Suprapubic skin (tissue), 4 donors: ENCODE results near the gene C21orf58.

Source experiments
- EP300 ChIP-seq: sonication (generic); formaldehyde crosslinking; IDR thresholded peaks from one replicate; pipeline ENCODE4 v1.6.1; 2017; ENCODE audit warnings: antibody characterized with exemption
- POLR2AphosphoS5 ChIP-seq, 3 donors: sonication (generic); formaldehyde crosslinking; IDR thresholded peaks; one replicate each; pipeline ENCODE4 v1.6.1; 2017; ENCODE audit warnings: antibody characterized with exemption in 3 of 3
- TF ChIP-seq, protein P1 (sequence below), 2 donors: fragments of 200-600 bp in 1 of 2; fragments of 450-650 bp in 1 of 2; sonication (generic) in 1 of 2; IDR thresholded peaks; one replicate each; pipeline ENCODE4 v1.5.1; 2016 to 2019; ENCODE audit warnings: antibody characterized with exemption in 2 of 2, mild to moderate bottlenecking in 1 of 2, moderate library complexity in 1 of 2

DNA sequence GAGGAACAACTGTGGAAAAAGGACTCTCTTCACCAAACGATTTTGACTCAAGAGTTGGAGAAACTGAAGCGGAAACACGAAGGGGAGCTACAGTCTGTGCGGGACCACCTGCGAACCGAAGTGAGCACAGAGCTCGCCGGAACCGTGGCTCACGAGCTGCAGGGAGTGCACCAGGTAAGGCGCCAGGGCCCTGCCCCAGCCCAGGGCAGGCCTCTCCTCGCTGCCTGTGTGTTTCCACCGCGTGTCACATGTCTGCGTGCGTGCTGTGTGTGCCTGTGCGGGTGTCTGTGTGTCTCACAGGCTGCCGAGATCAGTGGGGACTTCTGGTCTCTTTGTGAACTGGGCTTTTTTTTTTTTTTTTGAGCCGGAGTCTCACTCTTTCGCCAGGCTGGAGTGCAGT lies 43.3 kb upstream of the C21orf58 start:
- TF ChIP-seq EP300: no peak
- TF ChIP-seq, protein P1, sequence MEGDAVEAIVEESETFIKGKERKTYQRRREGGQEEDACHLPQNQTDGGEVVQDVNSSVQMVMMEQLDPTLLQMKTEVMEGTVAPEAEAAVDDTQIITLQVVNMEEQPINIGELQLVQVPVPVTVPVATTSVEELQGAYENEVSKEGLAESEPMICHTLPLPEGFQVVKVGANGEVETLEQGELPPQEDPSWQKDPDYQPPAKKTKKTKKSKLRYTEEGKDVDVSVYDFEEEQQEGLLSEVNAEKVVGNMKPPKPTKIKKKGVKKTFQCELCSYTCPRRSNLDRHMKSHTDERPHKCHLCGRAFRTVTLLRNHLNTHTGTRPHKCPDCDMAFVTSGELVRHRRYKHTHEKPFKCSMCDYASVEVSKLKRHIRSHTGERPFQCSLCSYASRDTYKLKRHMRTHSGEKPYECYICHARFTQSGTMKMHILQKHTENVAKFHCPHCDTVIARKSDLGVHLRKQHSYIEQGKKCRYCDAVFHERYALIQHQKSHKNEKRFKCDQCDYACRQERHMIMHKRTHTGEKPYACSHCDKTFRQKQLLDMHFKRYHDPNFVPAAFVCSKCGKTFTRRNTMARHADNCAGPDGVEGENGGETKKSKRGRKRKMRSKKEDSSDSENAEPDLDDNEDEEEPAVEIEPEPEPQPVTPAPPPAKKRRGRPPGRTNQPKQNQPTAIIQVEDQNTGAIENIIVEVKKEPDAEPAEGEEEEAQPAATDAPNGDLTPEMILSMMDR (IDR thresholded peaks at IDR 0.05): no peak
- no peak for TF ChIP-seq POLR2AphosphoS5 (IDR thresholded peaks at IDR 0.05)
